ENCODE data around the gene ZNF789.

GRCh38 chr7:99531354-99531765 is 58.7 kb downstream of the ZNF789 start:
- TF ChIP-seq CTCF (conservative IDR thresholded peaks at IDR 0.05; ENCODE audit: low read length) = no peak
- TF ChIP-seq EZH2phosphoT487 (IDR thresholded peaks at IDR 0.05; ENCODE audit: borderline replicate concordance, low read depth, low read length) = no peak

Data from OCI-LY7 (cell line).